Right lobe of liver (tissue), 4 donors: ENCODE data around the gene MXD3.

Experiments
- CTCF ChIP-seq, 4 donors: fragments of 200-600 bp in 3 of 4; fragments of 450-650 bp in 1 of 4; IDR thresholded peaks; one replicate each; pipeline versions ENCODE4 v1.5.1 to v1.8.0; 2016 to 2022; ENCODE audit warnings: antibody characterized with exemption in 4 of 4, mild to moderate bottlenecking in 2 of 4
- POLR2A ChIP-seq: fragments of 450-650 bp; IDR thresholded peaks from one replicate; pipeline ENCODE4 v1.6.1; 2017; ENCODE audit warnings: antibody characterized with exemption, mild to moderate bottlenecking
- donor health status: DM: no; HTN: no; CAD: no.
- donor health status: DM: no; HTN: no; CAD: no.
- donor health status: DM: no; HTN: yes; CAD: no.

- TF ChIP-seq CTCF (IDR thresholded peaks at IDR 0.05), result no peak
- TF ChIP-seq POLR2A, result no peak
Observed at GRCh38 chr5:177349362-177349647, 37.6 kb upstream of the MXD3 start.
